ENCODE results near the gene KMT5C. TPM values are rescaled to one million over a fixed set of nuclear protein-coding genes. Genes with fewer than 3 reads are reported as not detected.

The KMT5C gene
- total and polyA plus RNA-seq, 12 donors, result 4.0 to 12.4 (median 6.9) TPM

Other genes starting within 250 kb of the KMT5C start
- gene PPP1R12C, start 222.2 kb upstream of the KMT5C start, total RNA-seq, result 100 to 1,000 TPM; 134 to 242 (median 193) TPM
- gene PPP1R12C, start 222.2 kb upstream of the KMT5C start, polyA plus RNA-seq, result 100 to 1,000 TPM; 223 to 283 TPM
- gene TNNT1, start 190.7 kb upstream of the KMT5C start, total RNA-seq, result 100 to 1,000 TPM in 5 of 10 donors, 10 to 100 TPM in 5; 19.7 to 234 (median 97.1) TPM
- gene TNNT1, start 190.7 kb upstream of the KMT5C start, polyA plus RNA-seq, result 100 to 1,000 TPM in 1 of 2 donors, 10 to 100 TPM in 1; 32.3 to 721 TPM
- over 10,000 TPM in 4 of 10 donors, 1,000 to 10,000 TPM in 6; 3,000 to 12,900 (median 9,464) TPM for gene TNNI3, start 182.1 kb upstream of the KMT5C start, total RNA-seq
- over 10,000 TPM in 1 of 2 donors, 1,000 to 10,000 TPM in 1; 4,629 to 45,177 TPM for gene TNNI3, start 182.1 kb upstream of the KMT5C start, polyA plus RNA-seq
- 1 to 10 TPM in 8 of 10 donors, under 1 TPM in 2; 0.37 to 3.9 (median 2.4) TPM for gene DNAAF3, start 173.3 kb upstream of the KMT5C start, total RNA-seq
- 1 to 10 TPM; 1.2 to 5.9 TPM for gene DNAAF3, start 173.3 kb upstream of the KMT5C start, polyA plus RNA-seq
- gene SYT5, start 159.6 kb upstream of the KMT5C start, total RNA-seq, result 1 to 10 TPM in 1 of 10 donors, not detected in 9; 1.1 TPM
- gene SYT5, start 159.6 kb upstream of the KMT5C start, polyA plus RNA-seq, result under 1 TPM in 1 of 2 donors, not detected in 1; under 0.01 TPM
- 1 to 10 TPM in 7 of 10 donors, under 1 TPM in 3; 0.25 to 7.5 (median 2.4) TPM for gene PTPRH, start 130.4 kb upstream of the KMT5C start, total RNA-seq
- 1 to 10 TPM; 1.3 to 6.1 TPM for gene PTPRH, start 130.4 kb upstream of the KMT5C start, polyA plus RNA-seq
- gene TMEM86B, start 111.1 kb upstream of the KMT5C start, total RNA-seq, result 1 to 10 TPM in 9 of 10 donors, under 1 TPM in 1; 0.77 to 2.5 (median 1.9) TPM
- 1 to 10 TPM; 2.7 to 5.9 TPM for gene TMEM86B, start 111.1 kb upstream of the KMT5C start, polyA plus RNA-seq
- 10 to 100 TPM; 31.1 to 51.3 (median 39.0) TPM for gene PPP6R1, start 80.9 kb upstream of the KMT5C start, total RNA-seq
- 10 to 100 TPM; 36.8 to 38.0 TPM for gene PPP6R1, start 80.9 kb upstream of the KMT5C start, polyA plus RNA-seq
- 10 to 100 TPM; 26.7 to 41.6 (median 31.6) TPM for gene HSPBP1, start 59.8 kb upstream of the KMT5C start, total RNA-seq
- gene HSPBP1, start 59.8 kb upstream of the KMT5C start, polyA plus RNA-seq, result 10 to 100 TPM; 54.2 to 83.7 TPM
- 10 to 100 TPM in 2 of 10 donors, 1 to 10 TPM in 8; 2.3 to 12.6 (median 4.1) TPM for gene BRSK1, start 55.9 kb upstream of the KMT5C start, total RNA-seq
- 1 to 10 TPM; 1.8 to 2.0 TPM for gene BRSK1, start 55.9 kb upstream of the KMT5C start, polyA plus RNA-seq
- gene TMEM150B, start 14.5 kb upstream of the KMT5C start, total RNA-seq, result 1 to 10 TPM in 3 of 10 donors, under 1 TPM in 4, not detected in 3; 0.41 to 6.5 (median 0.75) TPM
- gene TMEM150B, start 14.5 kb upstream of the KMT5C start, polyA plus RNA-seq, result under 1 TPM in 1 of 2 donors, not detected in 1; 0.38 TPM
- gene COX6B2, start 14.8 kb downstream of the KMT5C start, total RNA-seq, result not detected
- not detected for gene COX6B2, start 14.8 kb downstream of the KMT5C start, polyA plus RNA-seq
- gene GARIN5B, start 23.4 kb downstream of the KMT5C start, total RNA-seq, result not detected
- not detected for gene GARIN5B, start 23.4 kb downstream of the KMT5C start, polyA plus RNA-seq
- gene IL11, start 30.6 kb downstream of the KMT5C start, total RNA-seq, result not detected
- under 1 TPM; 0.30 to 0.37 TPM for gene IL11, start 30.6 kb downstream of the KMT5C start, polyA plus RNA-seq
- gene TMEM190, start 37.0 kb downstream of the KMT5C start, total RNA-seq, result not detected
- gene TMEM190, start 37.0 kb downstream of the KMT5C start, polyA plus RNA-seq, result not detected
- 1 to 10 TPM in 2 of 10 donors, under 1 TPM in 6, not detected in 2; 0.25 to 1.3 (median 0.49) TPM for gene TMEM238, start 44.4 kb downstream of the KMT5C start, total RNA-seq
- under 1 TPM in 1 of 2 donors, not detected in 1; 0.06 TPM for gene TMEM238, start 44.4 kb downstream of the KMT5C start, polyA plus RNA-seq
- 1,000 to 10,000 TPM in 1 of 10 donors, 100 to 1,000 TPM in 9; 473 to 1,031 (median 577) TPM for gene RPL28, start 46.1 kb downstream of the KMT5C start, total RNA-seq
- gene RPL28, start 46.1 kb downstream of the KMT5C start, polyA plus RNA-seq, result 1,000 to 10,000 TPM in 1 of 2 donors, 100 to 1,000 TPM in 1; 776 to 1,617 TPM
- gene UBE2S, start 67.9 kb downstream of the KMT5C start, total RNA-seq, result 10 to 100 TPM; 25.0 to 42.1 (median 30.7) TPM
- gene UBE2S, start 67.9 kb downstream of the KMT5C start, polyA plus RNA-seq, result 10 to 100 TPM in 1 of 2 donors, 1 to 10 TPM in 1; 8.0 to 25.5 TPM
- not detected for gene SHISA7, start 103.4 kb downstream of the KMT5C start, total RNA-seq
- under 1 TPM in 1 of 2 donors, not detected in 1; under 0.01 TPM for gene SHISA7, start 103.4 kb downstream of the KMT5C start, polyA plus RNA-seq
- gene ISOC2, start 121.8 kb downstream of the KMT5C start, total RNA-seq, result 10 to 100 TPM; 42.5 to 69.8 (median 48.3) TPM
- 100 to 1,000 TPM in 1 of 2 donors, 10 to 100 TPM in 1; 88.7 to 117 TPM for gene ISOC2, start 121.8 kb downstream of the KMT5C start, polyA plus RNA-seq
- not detected for gene C19orf85, start 124.9 kb downstream of the KMT5C start, total RNA-seq
- gene C19orf85, start 124.9 kb downstream of the KMT5C start, polyA plus RNA-seq, result not detected
- 1 to 10 TPM; 2.5 to 7.8 (median 4.3) TPM for gene ZNF628, start 136.7 kb downstream of the KMT5C start, total RNA-seq
- 1 to 10 TPM; 4.9 to 7.5 TPM for gene ZNF628, start 136.7 kb downstream of the KMT5C start, polyA plus RNA-seq
- gene NAT14, start 145.3 kb downstream of the KMT5C start, total RNA-seq, result 1 to 10 TPM; 5.8 to 9.9 (median 6.8) TPM
- 10 to 100 TPM in 1 of 2 donors, 1 to 10 TPM in 1; 9.0 to 16.4 TPM for gene NAT14, start 145.3 kb downstream of the KMT5C start, polyA plus RNA-seq
- 1 to 10 TPM; 2.0 to 6.5 (median 4.0) TPM for gene SSC5D, start 148.6 kb downstream of the KMT5C start, total RNA-seq
- gene SSC5D, start 148.6 kb downstream of the KMT5C start, polyA plus RNA-seq, result 1 to 10 TPM in 1 of 2 donors, under 1 TPM in 1; 0.72 to 2.8 TPM
- gene SBK2, start 197.3 kb downstream of the KMT5C start, total RNA-seq, result 10 to 100 TPM in 1 of 10 donors, 1 to 10 TPM in 9; 1.1 to 14.1 (median 2.0) TPM
- 1 to 10 TPM in 1 of 2 donors, under 1 TPM in 1; 0.39 to 9.4 TPM for gene SBK2, start 197.3 kb downstream of the KMT5C start, polyA plus RNA-seq
- 10 to 100 TPM in 4 of 10 donors, 1 to 10 TPM in 6; 2.0 to 33.3 (median 7.3) TPM for gene SBK3, start 205.7 kb downstream of the KMT5C start, total RNA-seq
- 10 to 100 TPM in 1 of 2 donors, 1 to 10 TPM in 1; 3.2 to 11.3 TPM for gene SBK3, start 205.7 kb downstream of the KMT5C start, polyA plus RNA-seq
- gene ZNF579, start 241.0 kb downstream of the KMT5C start, total RNA-seq, result 10 to 100 TPM in 4 of 10 donors, 1 to 10 TPM in 6; 7.1 to 16.9 (median 9.6) TPM
- gene ZNF579, start 241.0 kb downstream of the KMT5C start, polyA plus RNA-seq, result 10 to 100 TPM; 13.1 to 23.8 TPM

All from heart right ventricle (tissue), 12 donors.